Endothelial cell of umbilical vein (primary cell): Measurements from ENCODE around the gene TMPRSS9. TPM values are rescaled to one million over a fixed set of nuclear protein-coding genes. Genes with fewer than 3 reads are reported as not detected.

Experiments used
- BruUV-seq: library from RNA; stranded (reverse); fragments of 400-500 nt; replicated peaks from 2 replicates; lab custom pipeline; 2021; lab: Mats Ljungman, UMichigan
- CTCF ChIA-PET: fragments of 300-600, 350-600 bp; sonication (Branson Sonifier 250); formaldehyde crosslinking; loops from one replicate; lab custom pipeline; 2021; ENCODE audit warnings: antibody characterized with exemption, inconsistent platforms; lab: Charles Lee
- POLR2A ChIA-PET: fragments of 300-600, 350-600 bp; sonication (Branson Sonifier 250); formaldehyde crosslinking; loops from one replicate; lab custom pipeline; 2021; ENCODE audit warnings: antibody characterized with exemption, inconsistent platforms; lab: Charles Lee
- DNase-seq: peaks from one replicate; pipeline ENCODE4 v3.0.0-alpha.2; 2011; ENCODE audit warnings: low read depth, low spot score
- FAIRE-seq: peaks from 2 replicates; lab custom pipeline; 2011; peaks lifted over from hg19 to GRCh38; lab: Jason Lieb, UNC
- H2AFZ ChIP-seq: 2 replicates; pipeline ENCODE4 v1.6.0; 2012; ENCODE audit warnings: low read depth, low read length, control low read depth, inconsistent platforms
- H3K27ac ChIP-seq: 2 replicates; pipeline ENCODE4 v1.5.1; 2011; ENCODE audit warnings: low read depth, mild to moderate bottlenecking, control low read depth, low read length, moderate library complexity; ENCODE audit not compliant: insufficient read depth
- H3K27me3 ChIP-seq, 2 experiments: 2 replicates each; pipeline versions ENCODE4 v1.6.0 to v1.6.1; 2011; ENCODE audit warnings: low read length in 2 of 2, mixed read lengths in 1 of 2; ENCODE audit not compliant: control insufficient read depth in 2 of 2, insufficient read depth in 2 of 2
- H3K36me3 ChIP-seq, 2 experiments: 2 replicates in 1 of 2; 3 replicates in 1 of 2; pipeline ENCODE4 v1.5.1; 2011; ENCODE audit warnings: low read length in 2 of 2, mild to moderate bottlenecking in 1 of 2, moderate library complexity in 1 of 2; ENCODE audit not compliant: control insufficient read depth in 2 of 2, insufficient read depth in 2 of 2; ENCODE audit errors: extremely low read depth in 1 of 2
- H3K4me1 ChIP-seq: 3 replicates; pipeline ENCODE4 v1.5.1; 2011; ENCODE audit warnings: mild to moderate bottlenecking, low read length; ENCODE audit not compliant: control insufficient read depth, insufficient read depth; ENCODE audit errors: extremely low read depth
- H3K4me2 ChIP-seq: 2 replicates; pipeline ENCODE4 v1.6.1; 2011; ENCODE audit warnings: low read length, control low read depth, mixed read lengths; ENCODE audit not compliant: insufficient read depth
- H3K4me3 ChIP-seq, 3 experiments: fragments of 200-600 bp in 1 of 3; sonication (generic), shearing (Covaris generic) in 1 of 3; replicated peaks in 1 of 3; 2 replicates each; pipeline ENCODE4 v1.5.1; 2011 to 2016; ENCODE audit warnings: control low read depth in 3 of 3, low read length in 3 of 3, mild to moderate bottlenecking in 2 of 3, inconsistent platforms in 1 of 3, low read depth in 1 of 3, moderate library complexity in 1 of 3; ENCODE audit not compliant: insufficient read depth in 1 of 3
- H3K79me2 ChIP-seq: 2 replicates; pipeline ENCODE4 v1.6.0; 2012; ENCODE audit warnings: low read length, inconsistent platforms; ENCODE audit not compliant: control insufficient read depth, insufficient read depth
- H3K9ac ChIP-seq: replicated peaks from 2 replicates; pipeline ENCODE3; 2011; ENCODE audit warnings: low read length, control low read depth; ENCODE audit not compliant: insufficient read depth; ENCODE audit errors: extremely low read depth
- H3K9me1 ChIP-seq: replicated peaks from 3 replicates; pipeline ENCODE4 v1.6.0; 2011; ENCODE audit warnings: mild to moderate bottlenecking, low read length; ENCODE audit not compliant: control insufficient read depth, insufficient read depth; ENCODE audit errors: extremely low read depth
- H3K9me3 ChIP-seq: replicated peaks from 2 replicates; pipeline ENCODE4 v1.5.1; 2012; ENCODE audit warnings: low read length, inconsistent platforms; ENCODE audit not compliant: control insufficient read depth, insufficient read depth
- H4K20me1 ChIP-seq: replicated peaks from 2 replicates; pipeline ENCODE3; 2011; ENCODE audit warnings: mild to moderate bottlenecking, low read length; ENCODE audit not compliant: control insufficient read depth, insufficient read depth; ENCODE audit errors: extremely low read depth
- CTCF ChIP-seq, 2 donors: IDR thresholded peaks; 1 replicate in 1 of 2; 2 replicates in 1 of 2; pipeline ENCODE4 v1.5.1; 2011; ENCODE audit warnings: low read length in 2 of 2, mild to moderate bottlenecking in 2 of 2, moderate library complexity in 2 of 2, control low read depth in 1 of 2, inconsistent platforms in 1 of 2, low read depth in 1 of 2; ENCODE audit not compliant: insufficient read depth in 1 of 2; ENCODE audit errors: extremely low read depth in 1 of 2
- EZH2 ChIP-seq: IDR thresholded peaks from 2 replicates; pipeline ENCODE4 v1.6.1; 2012; ENCODE audit warnings: borderline replicate concordance, low read depth, mild to moderate bottlenecking, moderate library complexity, low read length, inconsistent platforms; ENCODE audit not compliant: severe bottlenecking
- FOS ChIP-seq: IDR thresholded peaks from 2 replicates; pipeline ENCODE4 v1.6.1; 2011; ENCODE audit warnings: mild to moderate bottlenecking, low read length, moderate library complexity, borderline replicate concordance; ENCODE audit not compliant: insufficient read depth
- GATA2 ChIP-seq: IDR thresholded peaks from 2 replicates; pipeline ENCODE4 v1.7.0; 2011; ENCODE audit warnings: low read depth, mild to moderate bottlenecking, moderate library complexity, mixed read lengths, low read length; ENCODE audit not compliant: insufficient read length, insufficient read depth
- JUN ChIP-seq: IDR thresholded peaks from 2 replicates; pipeline ENCODE4 v1.6.1; 2011; ENCODE audit warnings: borderline replicate concordance, low read depth; ENCODE audit not compliant: insufficient read length, insufficient read depth
- MYC ChIP-seq: IDR thresholded peaks from one replicate; pipeline ENCODE4 v1.6.1; 2011; ENCODE audit warnings: mild to moderate bottlenecking, low read depth, low read length
- POLR2A ChIP-seq: IDR thresholded peaks from 2 replicates; pipeline ENCODE4 v1.6.1; 2012; ENCODE audit warnings: low read depth, mild to moderate bottlenecking, control low read depth, low read length
- POLR2AphosphoS5 ChIP-seq: IDR thresholded peaks from 2 replicates; pipeline ENCODE4 v1.6.1; 2012; ENCODE audit warnings: low read depth, mild to moderate bottlenecking, control low read depth, low read length, moderate library complexity; ENCODE audit not compliant: insufficient read depth
- dilution Hi-C: fragments of 300-500 bp; cut with MboI; formaldehyde crosslinking; loops from one replicate; pipeline ENCODE4 v1.15.0; 2019; ENCODE audit warnings: low sequenced_read_pairs; ENCODE audit not compliant: extremely low pct_ligation_motif_present
- intact Hi-C: fragments of 100-400 bp; cut with micrococcal nuclease; formaldehyde crosslinking; loops from one replicate; pipeline ENCODE4 v1.10.0; 2022
- polyA plus RNA-seq, 4 experiments: library from polyadenylated mRNA; depleted of rRNA in 3 of 4; stranded (reverse) in 3 of 4; unstranded in 1 of 4; fragments of >200 nt; gene quantifications; 2 replicates each; pipeline versions ENCODE4 v1.2.1 to v1.2.3, GENCODE V29; 2011 to 2012; ENCODE audit warnings: missing spikeins in 1 of 4
- total RNA-seq: library from RNA; stranded (reverse); gene quantifications from 2 replicates; pipeline ENCODE4 v1.2.3, GENCODE V29; 2021
- TF ChIP-seq, protein P1 (sequence below): IDR thresholded peaks from 2 replicates; pipeline ENCODE4 v1.6.1; 2011; ENCODE audit not compliant: insufficient read depth, insufficient read length

Gene TMPRSS9
- total and polyA plus RNA-seq, 2 donors (not counting 3 experiments of a cell fraction or from before 2014, with no cell fraction given) = not detected

DNA sequence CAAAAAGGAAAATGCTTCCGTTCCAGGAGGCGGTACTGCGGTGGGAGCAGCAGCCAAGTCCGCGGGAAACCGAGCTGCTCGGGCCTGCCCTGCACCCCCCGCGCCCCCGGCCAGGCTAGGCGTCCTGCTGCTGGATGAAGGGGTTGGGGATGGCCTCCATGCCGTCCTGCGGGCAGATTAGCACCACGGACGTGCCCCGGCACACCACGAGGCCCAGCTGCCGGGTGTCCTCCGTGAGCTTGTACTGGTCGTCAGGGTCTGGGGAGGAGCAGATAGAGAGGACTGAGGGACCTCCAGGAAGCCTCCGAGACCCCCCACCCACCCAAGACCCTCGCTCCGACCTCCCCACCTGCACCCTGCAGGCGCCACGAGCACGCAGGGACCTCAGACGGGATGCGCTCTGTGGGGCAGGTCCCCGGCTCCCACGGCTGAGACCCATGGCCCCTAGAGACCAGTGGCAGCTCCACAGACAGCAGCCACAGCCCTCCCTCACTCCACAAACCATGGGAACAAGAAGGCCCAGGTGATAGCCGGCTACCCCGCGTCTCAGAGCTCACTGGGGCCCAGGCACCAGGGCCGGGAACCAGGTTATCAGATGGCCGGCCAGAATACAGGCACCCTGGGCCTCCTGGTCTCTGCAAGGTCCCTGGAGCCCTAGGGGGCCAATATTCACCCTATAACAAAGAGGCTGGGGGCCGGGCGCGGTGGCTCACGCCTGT, 38.3 kb upstream of the TMPRSS9 start:
- DNase-seq (no peak), FAIRE-seq (no peak)
- ChIA-PET POLR2A (no interaction called here), CTCF (interaction anchor here (0.5 kb wide), 1 partner anchor 162 kb away, joined by 3 read pairs; no protein-coding TSS in a partner anchor)
- H3K4me3 ChIP-seq = no peak overlapping the region
- no peak overlapping the region for H3K4me2 ChIP-seq
- H3K79me2 ChIP-seq = peaks cover 11% of the 10 kb centered on the region
- no peak overlapping the region for H3K9ac ChIP-seq
- no peaks in the 10 kb centered on the region for H3K27me3 ChIP-seq
- intact Hi-C loops = no loop called here
- H3K9me3 ChIP-seq = no peaks in the 10 kb centered on the region
- dilution Hi-C loops = no loop called here
- H3K27ac ChIP-seq = no peak overlapping the region
- H4K20me1 ChIP-seq = no peaks in the 10 kb centered on the region
- no peaks in the 10 kb centered on the region for H3K4me1 ChIP-seq
- H3K9me1 ChIP-seq = no peaks in the 10 kb centered on the region
- peaks cover 0 to 13% of the 10 kb centered on the region in 2 experiments for H3K36me3 ChIP-seq
- TF ChIP-seq POLR2AphosphoS5 (no peak), POLR2A (no peak), FOS (no peak), CTCF (IDR thresholded peaks at IDR 0.05; ENCODE audit: extremely low read depth in 1 of 2, insufficient read depth in 1 of 2, low read depth in 1 of 2, low read length in 2 of 2) (no peak), MYC (no peak), JUN (no peak), GATA2 (no peak), EZH2 (no peak)
- TF ChIP-seq, protein P1, sequence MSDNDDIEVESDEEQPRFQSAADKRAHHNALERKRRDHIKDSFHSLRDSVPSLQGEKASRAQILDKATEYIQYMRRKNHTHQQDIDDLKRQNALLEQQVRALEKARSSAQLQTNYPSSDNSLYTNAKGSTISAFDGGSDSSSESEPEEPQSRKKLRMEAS = no peak
- no TSS peak for BruUV-seq
- no peak overlapping the region for H2AFZ ChIP-seq
